T follicular helper cell (primary cell): ENCODE results near the gene KCNN3.

Source experiments
- DNase-seq: peaks from one replicate; pipeline ENCODE4 v3.0.0-alpha.2; 2020; ENCODE audit warnings: low read depth

Gene KCNN3

DNA sequence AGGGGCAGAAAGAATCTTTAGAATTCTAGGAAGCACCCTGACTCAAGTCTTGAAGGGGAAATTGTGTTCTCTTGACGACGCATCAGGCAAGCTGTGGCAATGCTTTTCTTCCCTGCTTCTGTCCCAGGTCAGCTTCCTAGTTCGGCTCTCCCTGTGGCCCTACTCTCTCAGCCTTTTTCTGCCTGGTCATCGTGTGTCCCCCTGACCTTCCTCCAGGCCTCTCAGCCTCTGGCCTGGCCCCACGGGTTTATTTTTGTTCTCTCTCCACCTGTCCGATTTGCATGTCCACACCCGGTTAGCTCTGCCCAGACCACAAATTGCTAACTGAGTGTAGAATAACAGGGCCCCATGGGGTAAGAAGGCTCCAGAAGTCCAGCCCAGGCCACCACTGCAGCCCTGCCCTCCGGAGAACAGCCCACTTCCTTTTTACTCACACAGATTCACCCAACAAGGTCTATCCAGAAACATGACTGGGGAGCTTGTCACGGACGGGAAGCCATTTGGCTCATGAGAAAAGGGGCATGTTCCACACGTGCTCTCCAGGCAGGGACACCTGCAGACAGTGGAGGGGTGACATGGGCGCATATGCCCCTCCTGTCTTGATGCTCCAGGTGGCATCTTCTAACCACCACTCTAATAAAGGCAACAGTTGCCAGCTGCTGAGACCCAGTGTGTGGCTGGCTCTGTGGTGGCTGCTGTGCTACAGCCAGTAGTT lies 9.8 kb downstream of the KCNN3 start:
- no peak for DNase-seq

DNA sequence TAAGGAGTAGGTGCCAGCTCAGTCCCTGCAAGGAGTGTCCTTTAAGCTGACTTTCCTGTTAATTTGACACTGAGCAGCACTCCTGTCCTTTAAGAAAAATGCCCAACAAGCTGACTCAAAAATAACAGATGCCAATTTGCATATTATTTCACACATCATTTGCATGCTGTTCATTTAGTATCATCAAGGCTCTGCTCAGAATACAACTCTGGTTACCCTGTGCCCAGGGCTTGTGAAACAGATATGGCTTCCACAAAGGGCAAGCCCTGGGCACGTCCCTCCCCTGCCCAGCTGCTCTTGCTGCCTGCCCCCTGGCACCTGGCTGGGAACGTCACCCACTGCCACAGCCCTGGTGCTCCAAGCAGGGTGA lies 10.3 kb downstream of the KCNN3 start:
- DNase-seq: no peak

DNA sequence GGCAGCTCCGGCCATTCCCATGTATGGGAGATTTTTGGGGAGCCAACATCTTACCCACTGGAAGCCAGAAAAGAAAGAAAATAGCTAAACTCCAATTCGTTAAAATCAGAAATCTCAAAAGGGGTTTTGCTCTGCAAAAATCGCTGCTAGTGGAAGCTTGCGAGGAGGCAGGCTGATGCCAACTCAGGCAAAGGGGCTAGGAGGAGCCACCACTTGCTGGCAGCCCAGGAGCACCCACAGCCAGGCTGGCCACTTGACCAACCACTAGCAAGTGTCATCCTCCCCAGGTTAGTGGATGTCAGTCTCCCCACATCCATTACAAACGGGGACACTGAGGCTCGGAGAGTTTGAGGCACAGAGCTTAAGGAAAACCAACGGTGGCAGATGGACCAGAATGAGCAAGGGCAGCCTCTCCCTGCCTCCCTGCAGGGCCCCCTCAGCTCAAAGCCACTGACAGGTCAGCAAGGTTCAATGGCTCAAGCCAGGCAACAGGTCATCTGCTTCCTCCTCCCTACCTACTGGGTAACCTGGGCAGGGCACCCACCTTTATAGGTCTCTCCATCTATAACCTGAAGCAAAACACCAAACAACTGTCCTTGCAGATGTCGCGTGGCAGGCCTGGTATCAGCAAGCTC lies 10.8 kb downstream of the KCNN3 start:
- no peak for DNase-seq

DNA sequence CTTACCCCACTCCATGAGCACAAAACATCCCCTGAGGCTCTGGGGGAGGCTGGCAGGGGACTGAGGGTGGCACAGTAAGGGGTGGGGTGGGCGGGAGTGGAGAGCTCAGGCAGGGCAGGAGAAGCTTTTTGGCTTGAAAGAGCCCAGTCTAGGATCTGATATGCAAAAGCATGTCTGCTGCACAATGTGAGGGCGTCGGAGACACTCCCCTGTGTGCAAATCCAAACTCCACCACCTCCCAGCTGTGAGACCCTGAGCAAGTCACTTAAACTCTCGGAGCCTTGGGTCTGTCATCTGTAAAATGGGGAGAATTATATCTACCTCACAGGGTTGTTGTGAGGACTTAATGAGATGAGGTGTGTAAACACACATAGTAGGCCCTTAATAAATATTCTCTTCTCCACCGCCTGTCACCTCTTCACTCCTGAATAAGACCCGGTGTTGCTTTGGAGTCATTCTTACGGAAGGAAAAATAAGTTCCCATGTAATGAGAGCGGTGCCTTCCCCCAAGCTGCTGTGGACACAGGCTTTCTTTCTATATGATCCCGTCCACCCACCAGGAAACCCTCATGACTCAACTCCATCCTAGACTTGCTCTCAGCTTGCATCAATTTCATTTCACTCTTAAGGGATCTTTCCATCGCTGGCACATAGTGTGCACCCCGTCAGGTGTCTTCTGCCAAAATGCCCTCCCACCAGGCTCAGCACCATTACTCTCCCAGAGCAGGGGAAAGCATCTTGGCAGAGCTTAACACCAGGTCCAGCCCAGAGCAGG lies 12.5 kb downstream of the KCNN3 start:
- DNase-seq: no peak

DNA sequence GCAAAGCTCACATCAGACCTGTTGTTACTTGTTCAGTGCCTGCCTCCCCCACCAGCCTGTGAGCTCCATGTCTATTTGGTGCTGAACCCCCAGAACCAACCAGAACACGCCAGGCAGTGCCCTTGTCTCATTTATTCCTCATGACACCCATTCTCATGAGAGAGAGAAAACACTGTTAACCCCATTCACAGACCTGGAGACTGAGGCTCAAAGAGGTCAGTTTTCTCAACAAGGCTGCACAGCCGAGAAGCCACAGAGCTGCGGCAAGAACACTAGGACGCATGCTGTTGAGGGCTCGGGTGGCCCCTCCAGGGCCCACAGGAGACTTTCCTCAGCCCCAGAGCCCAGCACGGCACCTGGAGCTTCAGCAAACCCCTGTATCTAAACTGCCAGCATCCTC lies 13.1 kb downstream of the KCNN3 start:
- DNase-seq: no peak

DNA sequence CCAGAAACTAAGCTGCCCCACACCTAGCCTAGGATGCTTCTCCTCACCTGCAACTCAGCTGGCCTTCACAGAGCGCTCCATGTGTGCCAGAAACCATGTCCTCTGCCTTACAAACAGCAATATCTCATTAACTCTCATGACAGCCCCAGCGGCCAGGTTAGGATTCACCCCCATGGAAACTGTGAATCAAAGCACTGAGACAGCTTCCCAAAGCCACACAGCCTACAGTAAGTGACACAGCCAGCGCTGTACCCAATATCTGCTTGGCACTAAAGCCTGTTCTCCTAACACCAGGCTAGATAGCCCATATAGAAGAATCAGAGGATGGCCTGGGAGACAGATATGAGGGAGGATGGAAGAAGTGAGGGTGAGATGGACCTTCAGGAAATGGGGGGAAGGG lies 13.5 kb downstream of the KCNN3 start:
- DNase-seq: no peak

DNA sequence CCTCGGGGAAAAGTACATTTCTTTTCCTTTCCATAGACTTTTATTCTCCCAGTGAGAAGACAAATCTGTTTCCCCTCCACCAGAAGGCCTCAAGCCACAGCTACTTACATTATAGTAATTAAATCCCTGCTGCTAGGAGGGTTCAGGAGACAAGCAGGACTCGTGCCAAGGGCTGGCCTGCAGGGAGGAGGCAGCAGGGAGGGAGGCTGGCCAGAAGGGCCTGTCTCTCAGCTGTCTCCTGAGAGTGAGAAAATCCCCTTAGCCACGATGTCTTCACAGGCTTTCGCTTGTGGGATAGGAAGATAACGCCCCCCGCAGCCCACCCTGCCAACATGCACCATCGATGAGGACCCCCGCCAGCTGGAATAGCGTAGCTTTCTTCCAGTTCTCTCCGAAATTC lies 14.0 kb downstream of the KCNN3 start:
- DNase-seq: no peak

DNA sequence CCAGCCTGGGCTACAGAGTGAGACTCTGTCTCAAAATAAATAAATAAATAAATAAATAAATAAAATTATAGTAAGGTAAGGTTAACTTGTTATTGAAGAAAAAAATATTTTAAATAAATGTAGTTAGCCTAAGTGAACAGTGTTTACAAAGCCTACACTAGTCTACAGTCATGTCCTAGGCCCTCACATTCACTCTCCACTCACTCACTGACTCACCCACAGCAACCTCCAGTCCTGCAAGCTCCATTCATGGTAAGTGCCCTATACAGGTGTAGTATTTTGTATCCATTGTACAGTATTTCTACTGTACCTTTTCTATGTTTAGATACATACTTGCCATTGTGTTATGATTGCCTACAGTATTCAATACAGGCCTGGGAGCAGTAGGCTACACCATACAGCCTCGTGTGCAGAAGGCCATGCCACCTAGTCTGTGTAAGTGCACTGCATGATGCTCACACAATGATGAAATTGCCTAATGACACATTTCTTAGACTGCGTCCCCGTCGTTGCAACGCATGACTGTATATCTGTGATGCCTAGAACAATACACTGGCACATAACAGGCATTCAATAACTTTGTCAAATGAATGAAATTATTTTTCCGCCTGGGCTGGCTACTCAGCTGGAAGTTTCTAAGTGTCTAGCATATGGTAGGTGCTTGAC lies 14.8 kb downstream of the KCNN3 start:
- DNase-seq: no peak

DNA sequence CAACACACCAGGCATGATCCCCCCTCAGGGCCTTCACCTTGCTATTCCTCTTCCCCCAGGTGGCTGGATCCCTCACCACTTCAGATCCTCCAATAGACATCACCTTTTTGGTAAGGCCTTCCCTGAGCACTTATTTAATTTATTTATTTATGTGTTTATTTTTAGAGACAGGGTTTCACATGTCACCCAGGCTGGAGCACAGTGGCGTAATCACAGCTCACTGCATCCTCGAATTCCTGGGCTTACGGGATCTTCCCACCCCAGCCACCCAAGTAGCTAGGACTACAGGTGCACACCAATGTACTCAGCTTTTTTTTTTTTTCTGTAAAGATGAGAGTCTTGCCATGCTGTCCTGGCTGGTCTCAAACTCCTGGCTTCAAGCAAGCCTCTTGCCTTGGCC lies 17.2 kb downstream of the KCNN3 start:
- no peak for DNase-seq

DNA sequence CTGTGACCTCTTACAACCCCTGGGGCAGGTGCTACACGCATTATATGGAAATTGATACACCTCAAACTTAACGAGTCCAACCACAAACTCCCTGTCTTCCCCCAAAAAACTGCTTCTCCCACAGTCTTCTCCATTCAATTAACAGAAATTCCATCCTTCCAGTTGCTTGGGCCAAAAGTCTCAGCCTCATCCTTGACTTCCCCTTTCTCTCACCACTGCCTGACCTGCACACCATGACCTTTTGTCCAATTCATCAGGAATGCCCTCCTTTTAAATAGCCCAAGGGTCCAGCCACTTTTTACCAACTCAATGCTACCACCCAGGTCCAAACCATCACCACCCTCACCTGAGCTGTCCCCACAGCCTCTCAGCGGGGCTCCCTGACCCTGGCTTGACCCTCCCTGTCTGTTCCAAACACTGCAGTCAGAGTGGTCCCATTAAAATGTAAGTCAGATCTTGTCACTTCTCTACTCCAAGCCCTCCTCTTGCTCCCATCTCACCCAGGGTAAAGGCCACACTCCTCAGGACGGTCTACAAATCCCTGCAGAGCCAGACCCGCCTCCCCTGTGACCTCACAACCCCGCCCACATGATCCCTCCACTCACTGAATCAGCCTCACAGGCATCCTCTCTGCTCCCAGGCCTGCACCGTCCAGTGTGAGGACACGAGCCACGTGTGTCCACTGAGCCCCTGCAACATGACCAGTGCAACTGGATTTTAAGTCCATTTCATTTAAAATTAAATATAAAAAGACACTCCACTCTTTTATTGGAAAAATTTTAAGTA lies 18.5 kb downstream of the KCNN3 start:
- DNase-seq: no peak

DNA sequence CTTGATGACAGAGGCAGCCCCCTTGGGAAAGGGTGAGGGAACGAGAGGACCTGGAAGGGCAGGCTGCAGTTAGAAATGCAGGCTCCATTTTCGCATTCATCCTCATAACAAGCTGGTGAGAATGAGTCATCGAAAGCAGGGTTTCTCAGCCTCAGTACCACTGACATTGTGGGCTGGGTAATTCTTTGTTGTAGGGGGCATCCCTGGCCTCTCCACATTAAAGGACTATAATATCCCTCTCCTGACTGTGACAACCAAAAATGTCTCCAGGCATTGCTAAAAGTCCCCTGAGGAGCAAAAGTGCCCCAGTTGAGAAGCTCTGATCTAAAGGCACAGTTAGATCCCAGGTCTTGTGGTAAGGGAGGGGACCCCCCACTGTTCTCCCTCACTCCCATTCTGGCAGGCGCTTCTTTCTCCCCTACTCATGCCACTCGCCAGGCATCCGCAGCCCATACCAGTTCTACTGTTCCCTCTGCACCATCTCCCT lies 20.4 kb downstream of the KCNN3 start:
- no peak for DNase-seq

DNA sequence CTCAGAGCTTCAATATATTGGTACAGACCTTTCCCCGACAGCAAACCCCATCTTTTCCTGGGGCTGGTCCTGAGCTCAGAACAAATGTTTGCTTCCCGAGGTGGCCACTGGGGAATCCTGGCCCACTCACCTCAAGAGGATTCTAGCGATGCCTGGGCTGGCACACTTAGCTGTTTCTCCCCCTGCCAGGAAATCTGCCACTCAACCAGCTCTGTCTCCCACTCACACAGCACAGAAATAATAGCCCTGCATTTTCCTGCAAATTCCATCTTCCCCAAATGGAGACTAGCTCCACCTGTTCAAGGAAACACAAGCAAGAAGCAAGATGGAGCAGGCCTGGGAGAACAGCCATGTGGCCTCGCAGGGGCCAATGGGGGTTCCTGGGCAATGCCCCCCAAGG lies 21.1 kb downstream of the KCNN3 start:
- DNase-seq: no peak

DNA sequence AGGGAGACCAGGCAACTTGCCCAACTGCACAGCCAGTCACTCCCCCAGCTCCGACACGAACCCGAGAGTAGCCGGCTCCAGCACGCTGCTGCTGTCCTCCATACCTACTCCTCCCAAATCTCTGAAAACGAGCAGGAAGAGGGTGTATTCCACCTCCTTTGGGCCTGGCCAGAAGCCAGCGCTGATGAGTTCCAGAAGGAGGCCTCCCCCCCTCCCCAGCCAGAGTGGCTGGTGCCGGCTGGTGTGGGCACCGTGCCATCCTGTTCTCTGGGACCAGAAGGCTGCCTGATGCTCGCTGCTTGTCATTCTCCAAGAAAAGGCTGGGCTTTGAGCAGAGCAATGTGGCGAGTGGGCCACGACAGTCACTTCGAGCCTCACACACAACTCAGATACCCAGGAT lies 22.2 kb downstream of the KCNN3 start:
- no peak for DNase-seq

DNA sequence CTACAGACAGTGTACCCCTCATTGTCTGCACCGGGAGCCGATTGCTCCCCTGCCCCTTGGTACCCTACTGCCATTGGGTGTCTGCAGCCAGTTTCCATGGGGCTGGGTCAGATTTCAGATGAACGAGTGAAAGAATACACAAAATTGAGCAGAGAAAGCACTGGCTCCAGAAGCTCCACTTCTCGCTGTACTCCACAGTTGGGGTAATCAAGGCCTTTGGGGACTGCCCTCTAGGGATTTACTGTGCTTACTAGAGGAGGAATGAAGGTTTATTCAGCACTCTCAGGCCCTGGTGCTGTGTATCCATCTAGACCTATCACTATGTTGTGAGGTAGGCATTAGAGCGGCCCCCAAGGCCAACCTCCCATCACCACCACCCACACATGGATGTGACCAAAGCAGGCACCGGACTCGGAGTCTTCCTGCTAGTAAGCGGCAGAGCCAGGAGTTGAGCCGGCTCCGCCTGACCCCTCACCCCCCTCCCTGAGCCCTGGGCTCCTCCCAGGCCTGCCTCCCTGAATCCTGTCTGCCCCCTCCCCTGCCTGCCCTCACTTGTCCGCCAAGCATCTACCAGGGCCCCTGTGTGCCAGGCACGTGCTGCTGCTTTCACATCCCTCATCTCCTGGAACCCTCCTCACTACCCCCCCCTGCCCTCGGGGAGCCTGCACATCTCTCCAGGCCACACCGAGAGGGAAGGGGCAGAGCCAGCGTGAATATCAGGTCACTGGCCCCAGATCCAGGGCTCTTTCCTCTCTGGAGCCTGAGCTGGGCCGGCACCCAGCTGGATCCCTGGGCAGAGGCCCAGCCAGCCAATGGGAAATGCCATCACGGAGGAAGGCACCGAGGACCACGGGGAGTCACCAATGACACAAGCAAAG lies 23.3 kb downstream of the KCNN3 start:
- no peak for DNase-seq

DNA sequence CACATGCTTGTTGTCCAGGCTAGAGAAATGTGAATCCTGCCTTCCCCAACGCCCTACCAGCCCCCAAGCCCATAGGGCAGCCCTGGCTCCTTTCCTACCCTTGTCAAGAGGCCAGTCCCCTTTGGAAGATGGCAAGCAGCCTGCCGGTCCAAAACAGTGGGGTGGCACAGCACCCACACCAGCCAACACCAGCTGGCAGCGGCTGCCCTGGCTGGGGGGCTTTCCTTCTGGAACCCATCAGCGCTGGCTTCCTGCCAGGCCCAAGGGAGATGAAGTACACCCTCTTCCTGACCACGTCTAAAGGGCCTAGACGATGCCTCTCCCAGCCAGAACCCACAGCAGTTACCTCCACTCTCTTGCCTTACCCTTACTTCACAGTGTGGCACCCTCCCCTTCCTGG lies 24.2 kb downstream of the KCNN3 start:
- DNase-seq: no peak

DNA sequence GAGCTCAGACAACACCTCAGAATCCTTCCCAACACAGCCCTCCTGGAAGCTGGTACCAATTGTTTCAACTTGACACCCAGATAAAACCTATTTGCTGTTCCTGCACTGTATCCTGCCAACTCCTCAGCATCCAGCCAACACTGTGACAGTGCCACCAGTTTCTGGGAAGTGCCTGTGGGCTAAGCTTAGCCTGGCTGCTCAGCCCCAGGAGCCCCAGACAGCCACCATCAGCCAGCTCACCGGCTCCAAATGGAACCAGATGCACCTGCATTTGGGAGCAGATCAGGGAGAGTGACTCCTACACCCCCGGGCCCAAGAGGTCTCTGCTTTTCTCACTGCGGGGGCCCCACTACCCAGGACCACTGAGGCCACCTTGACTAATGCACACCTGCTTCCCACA lies 24.9 kb downstream of the KCNN3 start:
- no peak for DNase-seq

DNA sequence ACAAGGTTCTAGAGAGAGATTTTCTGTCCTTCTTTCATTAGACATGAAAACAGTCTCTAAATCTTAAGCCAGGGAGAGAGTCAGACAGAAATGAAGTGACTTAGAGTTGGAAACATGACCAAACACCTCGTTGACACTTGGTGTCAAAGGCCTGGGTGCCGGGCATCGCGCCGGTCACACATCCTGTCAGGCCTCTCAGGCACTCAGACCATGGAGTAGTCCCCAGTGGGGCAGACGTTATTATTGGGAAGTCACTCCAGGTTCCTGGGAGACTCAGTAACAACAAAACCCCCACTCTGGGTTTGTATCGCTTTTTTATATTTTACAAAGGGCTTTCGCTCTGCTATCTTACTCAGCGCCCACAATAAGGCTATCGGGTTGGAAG lies 25.8 kb downstream of the KCNN3 start:
- no peak for DNase-seq

DNA sequence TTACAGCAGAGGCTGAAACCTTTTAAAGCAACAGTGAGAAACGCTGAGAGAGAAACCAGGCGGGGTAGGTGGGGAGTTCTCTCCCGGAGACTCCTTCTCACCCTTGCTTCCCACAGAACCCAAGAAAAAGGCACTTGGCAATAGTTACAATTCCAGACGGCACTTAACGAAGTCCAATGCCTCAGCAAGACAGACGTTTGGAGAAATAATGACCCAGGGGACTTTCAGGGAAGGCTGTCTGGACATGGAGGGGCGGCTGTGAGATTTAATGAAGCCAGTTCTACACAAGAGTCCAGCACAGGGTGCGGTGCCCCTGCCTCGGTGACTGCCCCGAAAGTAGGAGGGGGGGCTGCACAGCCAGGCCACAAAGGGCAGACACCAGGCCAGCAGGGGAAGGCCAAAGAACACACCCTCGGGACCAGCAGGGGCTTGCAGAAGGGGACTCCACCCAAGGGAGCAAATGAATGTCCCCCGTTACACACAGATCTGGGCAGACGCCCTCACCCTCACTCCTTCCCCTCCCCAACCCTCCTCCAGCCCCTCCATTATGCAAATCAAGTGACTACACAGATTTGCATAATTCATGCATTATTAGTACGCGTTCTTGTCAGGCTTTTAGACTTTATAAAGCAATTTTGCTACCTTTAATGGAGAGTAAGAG lies 26.3 kb downstream of the KCNN3 start:
- no peak for DNase-seq

DNA sequence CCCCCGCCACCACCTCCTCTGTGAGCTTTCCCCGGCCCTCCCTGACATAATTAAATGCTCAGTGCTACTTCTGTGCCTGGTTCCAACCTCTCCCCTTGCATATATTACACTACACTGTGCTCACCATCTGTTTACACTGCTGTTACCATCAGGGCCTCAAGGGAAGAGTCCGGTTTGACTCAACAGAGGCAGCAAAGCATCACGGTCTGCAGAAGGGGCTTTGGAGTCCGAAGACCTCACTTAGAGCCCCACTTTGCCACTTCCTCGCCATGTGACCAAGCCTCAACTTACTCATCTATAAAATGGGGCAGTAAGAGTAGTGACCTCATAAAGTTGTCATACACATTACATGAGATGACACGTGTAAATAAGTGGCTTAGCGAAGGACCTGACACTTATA lies 27.4 kb downstream of the KCNN3 start:
- no peak for DNase-seq

DNA sequence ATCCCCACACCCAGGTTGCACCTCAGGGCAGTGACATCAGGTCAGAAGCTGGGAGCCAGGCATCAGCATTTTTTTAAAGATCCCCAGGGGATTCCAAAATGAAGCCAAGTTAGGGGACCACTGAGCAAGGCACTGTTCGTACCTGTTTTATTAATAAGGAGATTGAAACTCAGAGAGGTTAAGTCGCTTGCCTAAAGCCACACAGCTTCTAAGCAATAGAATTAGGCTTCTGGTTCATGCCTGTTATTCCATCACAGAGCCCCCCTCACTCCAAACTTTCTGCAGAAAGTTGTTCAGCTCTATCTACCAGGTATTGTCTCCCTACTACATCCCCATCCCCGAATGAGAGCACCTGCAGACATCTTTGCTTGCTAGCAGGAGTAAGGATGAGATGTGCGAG lies 28.7 kb downstream of the KCNN3 start:
- DNase-seq: no peak
